Measurements from ENCODE around the gene PCDHGB5.
A peak's percentile ranks its signal among the peaks of the same experiment; 100 is the strongest.
"Not testable (repeated sequence)": the region's sequence is repeated elsewhere in the genome, so short reads cannot be mapped to it uniquely, and the experiment has no call there.

The PCDHGB5 gene

GRCh38 chr5:141412854-141413539 lies 15.2 kb downstream of the PCDHGB5 start, which contains the start of gene PCDHGA10:
PCDHGA10 (plus strand) TSS chr5:141412987; CDS start chr5:141413176, 189 bp downstream.
- DNase-seq, result peak; percentile 53 to 63

GRCh38 chr5:141413540-141414069 lies 15.9 kb downstream of the PCDHGB5 start:
- DNase-seq, result no peak

GRCh38 chr5:141414548-141415274 lies 17.0 kb downstream of the PCDHGB5 start:
- not testable (repeated sequence) for DNase-seq

- DNase-seq, result not testable (repeated sequence)
These were observed 17.5 kb downstream of the PCDHGB5 start for GRCh38 chr5:141415275-141415618.

GRCh38 chr5:141417494-141418172 lies 19.9 kb downstream of the PCDHGB5 start, which contains the start of gene PCDHGB7:
PCDHGB7 (plus strand) TSS chr5:141417677; CDS start chr5:141417860, 183 bp downstream.
- peak; percentile 46 to 47 for DNase-seq

- no peak for DNase-seq
These were observed 21.5 kb downstream of the PCDHGB5 start for GRCh38 chr5:141419074-141419880.

- DNase-seq, result peak; percentile 39 to 46
These were observed 23.2 kb downstream of the PCDHGB5 start, which contains the start of gene PCDHGA11 for GRCh38 chr5:141420855-141421488. PCDHGA11 (plus strand) TSS chr5:141421051; CDS start chr5:141421228, 177 bp downstream.

GRCh38 chr5:141421489-141421855 lies 23.7 kb downstream of the PCDHGB5 start:
- DNase-seq, result no peak

GRCh38 chr5:141422742-141423291 lies 25.1 kb downstream of the PCDHGB5 start:
- no peak for DNase-seq

- DNase-seq, result no peak
These were observed 30.2 kb downstream of the PCDHGB5 start for GRCh38 chr5:141427783-141428426.

- DNase-seq, result peak; percentile 30 to 32
These were observed 32.8 kb downstream of the PCDHGB5 start, which contains the start of gene PCDHGA12 for GRCh38 chr5:141430332-141431113. PCDHGA12 (plus strand) TSS chr5:141430507; CDS start chr5:141430760, 253 bp downstream.

GRCh38 chr5:141431286-141431685 lies 33.5 kb downstream of the PCDHGB5 start:
- no peak for DNase-seq

- not testable (repeated sequence) for DNase-seq
These were observed 34.6 kb downstream of the PCDHGB5 start for GRCh38 chr5:141432308-141432707.

- DNase-seq, result not testable (repeated sequence)
These were observed 35.0 kb downstream of the PCDHGB5 start for GRCh38 chr5:141432726-141433125.

GRCh38 chr5:141434006-141434405 lies 36.3 kb downstream of the PCDHGB5 start:
- DNase-seq, result no peak

- no peak for DNase-seq
These were observed 39.5 kb downstream of the PCDHGB5 start for GRCh38 chr5:141437221-141437620.

GRCh38 chr5:141439411-141440141 lies 41.8 kb downstream of the PCDHGB5 start:
- no peak for DNase-seq

GRCh38 chr5:141440341-141440740 lies 42.6 kb downstream of the PCDHGB5 start:
- DNase-seq, result no peak

GRCh38 chr5:141441571-141442170 lies 43.9 kb downstream of the PCDHGB5 start:
- DNase-seq, result no peak

All from CD4-positive, alpha-beta T cell treated with Interleukin-1 beta for 1 hour (primary cell).